Fibroblast of skin of left quadriceps (primary cell): Measurements from ENCODE around the gene IRF7.
A peak's percentile ranks its signal among the peaks of the same experiment; 100 is the strongest.

Source experiments
- DNase-seq, 2 experiments: peaks; one replicate each; pipeline ENCODE4 v3.0.0-alpha.2; 2013; ENCODE audit warnings: low read depth in 2 of 2

The IRF7 gene

GRCh38 chr11:620935-621814, 5.4 kb upstream of the IRF7 start:
- no peak for DNase-seq

- DNase-seq: no peak
Measured at GRCh38 chr11:620201-620600, 4.5 kb upstream of the IRF7 start.

- no peak for DNase-seq
Measured at GRCh38 chr11:619628-620050, 3.9 kb upstream of the IRF7 start.

- DNase-seq: no peak
Measured at GRCh38 chr11:618856-619627, 3.3 kb upstream of the IRF7 start.

- no peak for DNase-seq
Measured at GRCh38 chr11:617912-618682, 2.3 kb upstream of the IRF7 start.

GRCh38 chr11:617199-617911, 1.6 kb upstream of the IRF7 start:
- no peak for DNase-seq

GRCh38 chr11:616320-617198, 809 bp upstream of the IRF7 start:
- DNase-seq: no peak

- DNase-seq: no peak
Measured at GRCh38 chr11:614623-615503, 887 bp downstream of the IRF7 start.

GRCh38 chr11:614021-614622, 1.6 kb downstream of the IRF7 start:
- no peak for DNase-seq

GRCh38 chr11:613369-613968, 2.3 kb downstream of the IRF7 start:
- peak; percentile 9 to 10 for DNase-seq

GRCh38 chr11:612961-613300, 2.8 kb downstream of the IRF7 start:
- DNase-seq: no peak

GRCh38 chr11:612201-612960, 3.4 kb downstream of the IRF7 start:
- DNase-seq: no peak

- DNase-seq: no peak
Measured at GRCh38 chr11:611001-611996, 4.5 kb downstream of the IRF7 start.

- no peak for DNase-seq
Measured at GRCh38 chr11:610146-610801, 5.5 kb downstream of the IRF7 start.

- DNase-seq: no peak
Measured at GRCh38 chr11:609341-609811, 6.4 kb downstream of the IRF7 start.

- no peak for DNase-seq
Measured at GRCh38 chr11:608791-609251, 6.9 kb downstream of the IRF7 start.
